GDM1 (cell line): ENCODE data around the gene BTBD2.

ENCODE experiments used
- DNase-seq: peaks from one replicate; lab custom pipeline; 2025; lab: John Stamatoyannopoulos, UW

The BTBD2 gene

GRCh38 chr19:1959928-1960589 is 55.5 kb downstream of the BTBD2 start:
- DNase-seq: no peak

- DNase-seq: no peak
Measured at GRCh38 chr19:1957562-1958248, 57.8 kb downstream of the BTBD2 start.

GRCh38 chr19:1956868-1957492 is 58.5 kb downstream of the BTBD2 start:
- DNase-seq: no peak

GRCh38 chr19:1956122-1956494 is 59.4 kb downstream of the BTBD2 start:
- no peak for DNase-seq

- DNase-seq: no peak
Measured at GRCh38 chr19:1955171-1956121, 60.1 kb downstream of the BTBD2 start.

- DNase-seq: no peak
Measured at GRCh38 chr19:1954532-1954933, 61.0 kb downstream of the BTBD2 start.

- no peak for DNase-seq
Measured at GRCh38 chr19:1953441-1954094, 61.9 kb downstream of the BTBD2 start.

GRCh38 chr19:1953037-1953436 is 62.5 kb downstream of the BTBD2 start:
- DNase-seq: no peak

GRCh38 chr19:1952635-1953034 is 62.9 kb downstream of the BTBD2 start:
- no peak for DNase-seq

GRCh38 chr19:1950640-1951039 is 64.9 kb downstream of the BTBD2 start:
- DNase-seq: no peak

GRCh38 chr19:1949304-1950101 is 66.0 kb downstream of the BTBD2 start:
- DNase-seq: no peak

- no peak for DNase-seq
Measured at GRCh38 chr19:1947651-1948209, 67.8 kb downstream of the BTBD2 start.

- peak; percentile 11 for DNase-seq
Measured at GRCh38 chr19:1945899-1946298, 69.6 kb downstream of the BTBD2 start.

- no peak for DNase-seq
Measured at GRCh38 chr19:1944916-1945561, 70.5 kb downstream of the BTBD2 start.

- DNase-seq: no peak
Measured at GRCh38 chr19:1944088-1944915, 71.2 kb downstream of the BTBD2 start.

- no peak for DNase-seq
Measured at GRCh38 chr19:1943661-1944087, 71.8 kb downstream of the BTBD2 start.

GRCh38 chr19:1942934-1943555 is 72.5 kb downstream of the BTBD2 start:
- DNase-seq: no peak

- DNase-seq: peak; percentile 67
Measured at GRCh38 chr19:1942078-1942933, 73.2 kb downstream of the BTBD2 start.
